Neural cell (in vitro differentiated cells): ENCODE measurements around the gene RNF227. TPM values are rescaled to one million over a fixed set of nuclear protein-coding genes. Genes with fewer than 3 reads are reported as not detected.

ENCODE experiments used
- H2AFZ ChIP-seq: fragments of 200-600, 300-800 bp; sonication (generic), shearing (Covaris generic); 2 replicates; pipeline ENCODE4 v1.6.0; 2014; ENCODE audit warnings: low read depth, mild to moderate bottlenecking, antibody characterized with exemption, low read length, moderate library complexity
- H3F3A ChIP-seq: fragments of 200-600 bp; shearing (Covaris generic); 2 replicates; pipeline ENCODE4 v1.6.1; 2016; ENCODE audit warnings: mild to moderate bottlenecking, moderate library complexity, mixed read lengths, antibody characterized with exemption, low read length; ENCODE audit not compliant: insufficient read depth, poor library complexity, severe bottlenecking
- H3K27ac ChIP-seq: fragments of 200-600, 300-800 bp; sonication (generic), shearing (Covaris generic); 2 replicates; pipeline ENCODE4 v1.5.1; 2014; ENCODE audit warnings: mild to moderate bottlenecking, low read length, moderate library complexity
- H3K27me3 ChIP-seq: fragments of 300-800, 200-600 bp; sonication (generic), shearing (Covaris generic); 2 replicates; pipeline ENCODE4 v1.6.0; 2014; ENCODE audit warnings: mild to moderate bottlenecking, low read depth, low read length, moderate library complexity; ENCODE audit not compliant: insufficient read depth
- H3K36me3 ChIP-seq: fragments of 300-800, 200-600 bp; sonication (generic), shearing (Covaris generic); 2 replicates; pipeline ENCODE4 v1.5.1; 2014; ENCODE audit warnings: mild to moderate bottlenecking, antibody characterized with exemption, low read length, moderate library complexity; ENCODE audit not compliant: insufficient read depth
- H3K4me2 ChIP-seq: fragments of 300-800, 200-600 bp; sonication (generic), shearing (Covaris generic); 2 replicates; pipeline ENCODE4 v1.6.0; 2014; ENCODE audit warnings: mild to moderate bottlenecking, low read length
- H3K4me3 ChIP-seq: fragments of 300-800, 200-600 bp; sonication (generic), shearing (Covaris generic); 2 replicates; pipeline ENCODE4 v1.5.1; 2014; ENCODE audit warnings: mild to moderate bottlenecking, low read length, moderate library complexity
- H3K79me2 ChIP-seq: fragments of 200-600 bp; shearing (Covaris generic); replicated peaks from 2 replicates; pipeline ENCODE4 v1.6.0; 2014; ENCODE audit warnings: mild to moderate bottlenecking, low read length, moderate library complexity; ENCODE audit not compliant: insufficient read depth
- H3K9ac ChIP-seq: fragments of 300-800, 200-600 bp; sonication (generic), shearing (Covaris generic); 2 replicates; pipeline ENCODE4 v1.6.1; 2016; ENCODE audit warnings: mild to moderate bottlenecking, low read length, mixed read lengths
- H3K9me2 ChIP-seq: fragments of 200-600 bp; shearing (Covaris generic); 2 replicates; pipeline ENCODE4 v1.6.1; 2016; ENCODE audit warnings: mild to moderate bottlenecking, low read length, mixed read lengths; ENCODE audit not compliant: insufficient read depth
- H3K9me3 ChIP-seq: fragments of 200-600, 300-800 bp; sonication (generic), shearing (Covaris generic); 2 replicates; pipeline ENCODE4 v1.6.1; 2016; ENCODE audit warnings: mild to moderate bottlenecking, mixed run types, low read length, moderate library complexity, mixed read lengths
- H4K20me1 ChIP-seq: fragments of 200-600 bp; shearing (Covaris generic); 2 replicates; pipeline ENCODE4 v1.6.1; 2016; ENCODE audit warnings: mild to moderate bottlenecking, mixed run types; ENCODE audit not compliant: insufficient read depth
- CTCF ChIP-seq: fragments of 450-650 bp; IDR thresholded peaks from 2 replicates; pipeline ENCODE4 v1.5.1; 2014; ENCODE audit warnings: antibody characterized with exemption, mild to moderate bottlenecking, moderate library complexity; ENCODE audit not compliant: poor library complexity, severe bottlenecking
- EP300 ChIP-seq: fragments of 450-650 bp; conservative IDR thresholded peaks from 2 replicates; pipeline ENCODE4 v1.6.1; 2014; ENCODE audit warnings: antibody characterized with exemption, mild to moderate bottlenecking, moderate library complexity; ENCODE audit not compliant: poor library complexity, severe bottlenecking
- EZH2 ChIP-seq: fragments of 200-600, 300-800 bp; shearing (Covaris generic), sonication (generic); IDR thresholded peaks from 2 replicates; pipeline ENCODE4 v1.6.1; 2014; ENCODE audit warnings: antibody characterized with exemption, low read length, borderline replicate concordance, mild to moderate bottlenecking; ENCODE audit not compliant: insufficient read depth, poor library complexity, severe bottlenecking
- MXI1 ChIP-seq: fragments of 450-650 bp; conservative IDR thresholded peaks from 2 replicates; pipeline ENCODE4 v1.6.1; 2014; ENCODE audit warnings: antibody characterized with exemption, mild to moderate bottlenecking; ENCODE audit not compliant: poor library complexity, severe bottlenecking
- POLR2AphosphoS5 ChIP-seq: IDR thresholded peaks from 2 replicates; pipeline ENCODE4 v1.6.1; 2012
- RAD21 ChIP-seq: fragments of 450-650 bp; conservative IDR thresholded peaks from 2 replicates; pipeline ENCODE4 v1.6.1; 2014; ENCODE audit warnings: antibody characterized with exemption, mild to moderate bottlenecking, moderate library complexity
- REST ChIP-seq: IDR thresholded peaks from 2 replicates; pipeline ENCODE4 v1.6.1; 2012; ENCODE audit warnings: borderline replicate concordance
- SMC3 ChIP-seq: fragments of 450-650 bp; conservative IDR thresholded peaks from 2 replicates; pipeline ENCODE4 v1.6.1; 2014; ENCODE audit warnings: antibody characterized with exemption, mild to moderate bottlenecking, moderate library complexity; ENCODE audit not compliant: poor library complexity
- TAF1 ChIP-seq: IDR thresholded peaks from 2 replicates; pipeline ENCODE4 v1.6.1; 2012; ENCODE audit warnings: low read depth
- polyA plus RNA-seq: library from polyadenylated mRNA; depleted of rRNA; stranded (reverse); fragments of >200 nt; gene quantifications from 2 replicates; pipeline ENCODE4 v1.2.3, GENCODE V29; 2014

Gene RNF227
- polyA plus RNA-seq, 1 donor from 2014 or later: 69.9 TPM

- H4K20me1 ChIP-seq: no peaks in the 10 kb centered on the region
Measured at GRCh38 chr17:7940034-7940433, 23.9 kb upstream of the RNF227 start.

GRCh38 chr17:7935859-7936258, 19.8 kb upstream of the RNF227 start:
- Histone ChIP-seq H4K20me1 (no peaks in the 10 kb centered on the region), H3K4me3 (peak overlapping the region; percentile 45)

More at GRCh38 chr17:7940034-7940433, 23.9 kb upstream of the RNF227 start:
- TF ChIP-seq CTCF (no peak), EP300 (no peak), SMC3 (no peak), MXI1 (no peak), TAF1 (no peak), RAD21 (no peak), EZH2 (no peak), POLR2AphosphoS5 (no peak)
- no peaks in the 10 kb centered on the region for H3K9me2 ChIP-seq
- no peaks in the 10 kb centered on the region for H3K79me2 ChIP-seq
- no peak overlapping the region for H3K9ac ChIP-seq
- no peaks in the 10 kb centered on the region for H3K9me3 ChIP-seq
- peaks cover 13% of the 10 kb centered on the region for H3K36me3 ChIP-seq
- H3K4me2 ChIP-seq: no peak overlapping the region
- H3K27me3 ChIP-seq: no peaks in the 10 kb centered on the region
- H3F3A ChIP-seq: no peaks in the 10 kb centered on the region
- no peak overlapping the region for H3K27ac ChIP-seq
- H2AFZ ChIP-seq: no peak overlapping the region
- no peak overlapping the region for H3K4me3 ChIP-seq

More at GRCh38 chr17:7935859-7936258, 19.8 kb upstream of the RNF227 start:
- Histone ChIP-seq H3K27ac (no peak overlapping the region), H3K79me2 (peaks cover 37% of the 10 kb centered on the region), H3K9me2 (no peaks in the 10 kb centered on the region), H3K36me3 (peaks cover 6% of the 10 kb centered on the region), H3F3A (no peaks in the 10 kb centered on the region), H3K9ac (peak overlapping the region; percentile 2), H3K4me2 (peak overlapping the region; percentile 25), H3K27me3 (no peaks in the 10 kb centered on the region), H2AFZ (no peak overlapping the region), H3K9me3 (no peaks in the 10 kb centered on the region)
- TF ChIP-seq SMC3: no peak
- no peak for TF ChIP-seq POLR2AphosphoS5
- TF ChIP-seq MXI1: no peak
- TF ChIP-seq CTCF: no peak
- no peak for TF ChIP-seq RAD21
- no peak for TF ChIP-seq EZH2
- TF ChIP-seq EP300: no peak
- no peak for TF ChIP-seq REST
- no peak for TF ChIP-seq TAF1
